ENCODE measurements around the gene SYAP1.

- TF ChIP-seq, protein P1, sequence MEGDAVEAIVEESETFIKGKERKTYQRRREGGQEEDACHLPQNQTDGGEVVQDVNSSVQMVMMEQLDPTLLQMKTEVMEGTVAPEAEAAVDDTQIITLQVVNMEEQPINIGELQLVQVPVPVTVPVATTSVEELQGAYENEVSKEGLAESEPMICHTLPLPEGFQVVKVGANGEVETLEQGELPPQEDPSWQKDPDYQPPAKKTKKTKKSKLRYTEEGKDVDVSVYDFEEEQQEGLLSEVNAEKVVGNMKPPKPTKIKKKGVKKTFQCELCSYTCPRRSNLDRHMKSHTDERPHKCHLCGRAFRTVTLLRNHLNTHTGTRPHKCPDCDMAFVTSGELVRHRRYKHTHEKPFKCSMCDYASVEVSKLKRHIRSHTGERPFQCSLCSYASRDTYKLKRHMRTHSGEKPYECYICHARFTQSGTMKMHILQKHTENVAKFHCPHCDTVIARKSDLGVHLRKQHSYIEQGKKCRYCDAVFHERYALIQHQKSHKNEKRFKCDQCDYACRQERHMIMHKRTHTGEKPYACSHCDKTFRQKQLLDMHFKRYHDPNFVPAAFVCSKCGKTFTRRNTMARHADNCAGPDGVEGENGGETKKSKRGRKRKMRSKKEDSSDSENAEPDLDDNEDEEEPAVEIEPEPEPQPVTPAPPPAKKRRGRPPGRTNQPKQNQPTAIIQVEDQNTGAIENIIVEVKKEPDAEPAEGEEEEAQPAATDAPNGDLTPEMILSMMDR (IDR thresholded peaks at IDR 0.05) = no peak
- no peak for TF ChIP-seq EZH2phosphoT487 (IDR thresholded peaks at IDR 0.05)
- TF ChIP-seq EZH2 (IDR thresholded peaks at IDR 0.05) = no peak
These were observed 53.0 kb downstream of the SYAP1 start for GRCh38 chrX:16772460-16772859.

All from neural progenitor cell (in vitro differentiated cells).